Cardiac fibroblast (primary cell): ENCODE results near the gene HSPG2.

Source experiments
- DNase-seq, 2 donors: peaks; one replicate each; pipeline versions ENCODE4 v3.0.0 to v3.0.0-alpha.2; 2010; ENCODE audit warnings: low read depth in 2 of 2
- H3K4me3 ChIP-seq, 2 donors: replicated peaks in 1 of 2; 1 replicate in 1 of 2; 2 replicates in 1 of 2; pipeline ENCODE4 v1.5.1; 2011; ENCODE audit warnings: low read depth in 2 of 2, low read length in 2 of 2, mild to moderate bottlenecking in 2 of 2, moderate library complexity in 1 of 2
- CTCF ChIP-seq: IDR thresholded peaks from one replicate; pipeline ENCODE4 v1.5.1; 2011; ENCODE audit warnings: low read depth, mild to moderate bottlenecking, low read length, inconsistent platforms

The HSPG2 gene

GRCh38 chr1:21865943-21866706 lies 71.0 kb downstream of the HSPG2 start:
- DNase-seq = no peak
- TF ChIP-seq CTCF = no peak
- H3K4me3 ChIP-seq = no peak overlapping the region

GRCh38 chr1:21865609-21865942 lies 71.5 kb downstream of the HSPG2 start:
- no peak overlapping the region for H3K4me3 ChIP-seq
- TF ChIP-seq CTCF = no peak
- DNase-seq = no peak

DNA sequence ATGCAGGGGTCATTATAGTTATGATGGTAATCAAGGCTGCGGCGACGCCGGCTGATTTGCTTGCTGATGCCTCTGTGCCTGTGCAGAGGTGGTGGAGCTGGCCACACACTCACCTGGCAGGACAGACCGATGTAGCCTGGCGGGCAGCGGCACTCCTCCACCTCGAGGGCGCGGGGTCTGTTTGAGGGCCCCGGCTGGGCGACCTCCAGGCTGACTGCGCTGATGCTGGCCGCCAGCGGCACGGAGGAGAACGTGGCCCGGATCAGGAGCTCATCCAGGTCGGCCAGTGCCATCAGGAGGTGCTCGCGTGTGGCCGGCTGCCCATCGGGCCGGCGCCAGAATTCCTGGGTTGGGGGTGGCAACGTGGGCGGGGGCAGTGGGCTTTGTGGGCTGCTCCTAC lies 72.4 kb downstream of the HSPG2 start:
- no peak for DNase-seq
- no peak overlapping the region for H3K4me3 ChIP-seq
- no peak for TF ChIP-seq CTCF

GRCh38 chr1:21863981-21864380 lies 73.1 kb downstream of the HSPG2 start:
- TF ChIP-seq CTCF = no peak
- no peak overlapping the region for H3K4me3 ChIP-seq
- DNase-seq = no peak

GRCh38 chr1:21861602-21862429 lies 75.3 kb downstream of the HSPG2 start:
- TF ChIP-seq CTCF = no peak
- no peak overlapping the region for H3K4me3 ChIP-seq
- peak; percentile 25 to 67 for DNase-seq

- DNase-seq = no peak
- no peak for TF ChIP-seq CTCF
- no peak overlapping the region for H3K4me3 ChIP-seq
Observed at GRCh38 chr1:21860971-21861370, 76.1 kb downstream of the HSPG2 start.
